Measurements from ENCODE around the gene FIS1.

FIS1 gene

GRCh38 chr7:101216001-101216859, 28.7 kb downstream of the FIS1 start:
- H2BK12ac ChIP-seq (ENCODE audit: low read length): no peak overlapping the region
- peak overlapping the region; percentile 24 for H4K8ac ChIP-seq (ENCODE audit: low read depth, low read length)
- peak overlapping the region; percentile 78 for H3K4me3 ChIP-seq (ENCODE audit: low read depth, low read length)
- H2AFZ ChIP-seq (ENCODE audit: insufficient read depth, low read length, poor library complexity): peak overlapping the region; percentile 63
- peak overlapping the region; percentile 63 for H2AK5ac ChIP-seq (ENCODE audit: low read length)
- peak in 1 of 2 donors; percentile 39 for DNase-seq
- H2BK5ac ChIP-seq (ENCODE audit: low read depth, low read length, poor library complexity): no peak overlapping the region
- H3K79me2 ChIP-seq (ENCODE audit: control insufficient read depth, insufficient read depth, low read length, poor library complexity): peaks cover 13% of the 10 kb centered on the region
- H3K4me1 ChIP-seq (ENCODE audit: control insufficient read depth in 1 of 2, insufficient read depth in 2 of 2, low read length in 2 of 2): peaks cover 10 to 16% of the 10 kb centered on the region in 2 experiments
- H3K9me3 ChIP-seq (ENCODE audit: insufficient read depth, low read depth, low read length): no peaks in the 10 kb centered on the region
- peaks cover 13% of the 10 kb centered on the region for H3K79me1 ChIP-seq (ENCODE audit: low read length)
- H4K91ac ChIP-seq (ENCODE audit: low read depth, low read length): peak overlapping the region; percentile 86
- peak overlapping the region; percentile 33 for H3K14ac ChIP-seq (ENCODE audit: low read length)
- peak overlapping the region; percentile 84 for H3K18ac ChIP-seq (ENCODE audit: low read length)
- no peak overlapping the region for H3K23ac ChIP-seq (ENCODE audit: low read length)
- H3K4ac ChIP-seq (ENCODE audit: low read depth, low read length): peak overlapping the region; percentile 80
- peak overlapping the region; percentile 71 for H3K4me2 ChIP-seq (ENCODE audit: low read length)
- H3K27ac ChIP-seq (ENCODE audit: low read depth, low read length): no peak overlapping the region
- no peak overlapping the region for H2BK120ac ChIP-seq (ENCODE audit: insufficient read depth, low read length, poor library complexity)
- peak overlapping the region; percentile 60 for H4K12ac ChIP-seq (ENCODE audit: low read depth, low read length)
- H3K9ac ChIP-seq (ENCODE audit: low read length): peak overlapping the region; percentile 13
- H3K36me3 ChIP-seq (ENCODE audit: control insufficient read depth in 1 of 2, insufficient read depth in 2 of 2, low read length in 2 of 2): peaks cover 17 to 29% of the 10 kb centered on the region in 2 experiments
- WGBS (ENCODE audit: extremely low coverage, insufficient coverage, insufficient read length): no CpG with 5 or more reads among the region's 31 CpGs
- H3K27me3 ChIP-seq (ENCODE audit: insufficient read depth, low read length): no peaks in the 10 kb centered on the region

- peaks cover 7 to 10% of the 10 kb centered on the region in 2 experiments for H3K4me1 ChIP-seq (ENCODE audit: control insufficient read depth in 1 of 2, insufficient read depth in 2 of 2, low read length in 2 of 2)
- H3K79me2 ChIP-seq (ENCODE audit: control insufficient read depth, insufficient read depth, low read length, poor library complexity): peaks cover 6% of the 10 kb centered on the region
- H3K79me1 ChIP-seq (ENCODE audit: low read length): peaks cover 5% of the 10 kb centered on the region
- no peaks in the 10 kb centered on the region for H3K27me3 ChIP-seq (ENCODE audit: insufficient read depth, low read length)
- no peak overlapping the region for H3K14ac ChIP-seq (ENCODE audit: low read length)
- no peak overlapping the region for H4K91ac ChIP-seq (ENCODE audit: low read depth, low read length)
- no peak overlapping the region for H3K27ac ChIP-seq (ENCODE audit: low read depth, low read length)
- no peak overlapping the region for H3K23ac ChIP-seq (ENCODE audit: low read length)
- H2AFZ ChIP-seq (ENCODE audit: insufficient read depth, low read length, poor library complexity): no peak overlapping the region
- H3K36me3 ChIP-seq (ENCODE audit: control insufficient read depth in 1 of 2, insufficient read depth in 2 of 2, low read length in 2 of 2): peaks cover 47 to 64% of the 10 kb centered on the region in 2 experiments
- no peak overlapping the region for H2BK120ac ChIP-seq (ENCODE audit: insufficient read depth, low read length, poor library complexity)
- H3K4me2 ChIP-seq (ENCODE audit: low read length): no peak overlapping the region
- H3K4ac ChIP-seq (ENCODE audit: low read depth, low read length): no peak overlapping the region
- no peak overlapping the region for H3K18ac ChIP-seq (ENCODE audit: low read length)
- DNase-seq: no peak
- no peak overlapping the region for H4K12ac ChIP-seq (ENCODE audit: low read depth, low read length)
- H3K9me3 ChIP-seq (ENCODE audit: insufficient read depth, low read depth, low read length): no peaks in the 10 kb centered on the region
- no CpG with 5 or more reads among the region's 8 CpGs for WGBS (ENCODE audit: extremely low coverage, insufficient coverage, insufficient read length)
- H4K8ac ChIP-seq (ENCODE audit: low read depth, low read length): no peak overlapping the region
- no peak overlapping the region for H2BK12ac ChIP-seq (ENCODE audit: low read length)
- no peak overlapping the region for H2BK5ac ChIP-seq (ENCODE audit: low read depth, low read length, poor library complexity)
- H3K4me3 ChIP-seq (ENCODE audit: low read depth, low read length): no peak overlapping the region
- H2AK5ac ChIP-seq (ENCODE audit: low read length): no peak overlapping the region
- H3K9ac ChIP-seq (ENCODE audit: low read length): no peak overlapping the region
Observed at GRCh38 chr7:101212014-101212413, 32.9 kb downstream of the FIS1 start.

- no peak overlapping the region for H3K27ac ChIP-seq (ENCODE audit: low read depth, low read length)
- no peak overlapping the region for H4K91ac ChIP-seq (ENCODE audit: low read depth, low read length)
- WGBS (ENCODE audit: extremely low coverage, insufficient coverage, insufficient read length): no CpG with 5 or more reads among the region's 24 CpGs
- no peak overlapping the region for H2AK5ac ChIP-seq (ENCODE audit: low read length)
- no peak overlapping the region for H2AFZ ChIP-seq (ENCODE audit: insufficient read depth, low read length, poor library complexity)
- no peak overlapping the region for H2BK5ac ChIP-seq (ENCODE audit: low read depth, low read length, poor library complexity)
- H3K14ac ChIP-seq (ENCODE audit: low read length): no peak overlapping the region
- H3K4me1 ChIP-seq (ENCODE audit: control insufficient read depth in 1 of 2, insufficient read depth in 2 of 2, low read length in 2 of 2): peaks cover 2 to 5% of the 10 kb centered on the region in 2 experiments
- H3K4me2 ChIP-seq (ENCODE audit: low read length): no peak overlapping the region
- peaks cover 2% of the 10 kb centered on the region for H3K79me2 ChIP-seq (ENCODE audit: control insufficient read depth, insufficient read depth, low read length, poor library complexity)
- no peak overlapping the region for H2BK12ac ChIP-seq (ENCODE audit: low read length)
- H3K23ac ChIP-seq (ENCODE audit: low read length): no peak overlapping the region
- no peak overlapping the region for H2BK120ac ChIP-seq (ENCODE audit: insufficient read depth, low read length, poor library complexity)
- H3K4me3 ChIP-seq (ENCODE audit: low read depth, low read length): no peak overlapping the region
- H3K9ac ChIP-seq (ENCODE audit: low read length): no peak overlapping the region
- H3K9me3 ChIP-seq (ENCODE audit: insufficient read depth, low read depth, low read length): no peaks in the 10 kb centered on the region
- no peaks in the 10 kb centered on the region for H3K27me3 ChIP-seq (ENCODE audit: insufficient read depth, low read length)
- no peak for DNase-seq
- H3K18ac ChIP-seq (ENCODE audit: low read length): no peak overlapping the region
- H3K4ac ChIP-seq (ENCODE audit: low read depth, low read length): no peak overlapping the region
- H3K79me1 ChIP-seq (ENCODE audit: low read length): no peaks in the 10 kb centered on the region
- H4K8ac ChIP-seq (ENCODE audit: low read depth, low read length): no peak overlapping the region
- H3K36me3 ChIP-seq (ENCODE audit: control insufficient read depth in 1 of 2, insufficient read depth in 2 of 2, low read length in 2 of 2): peaks cover 49 to 67% of the 10 kb centered on the region in 2 experiments
- no peak overlapping the region for H4K12ac ChIP-seq (ENCODE audit: low read depth, low read length)
Observed at GRCh38 chr7:101211501-101211900, 33.4 kb downstream of the FIS1 start.

GRCh38 chr7:101210143-101210542, 34.7 kb downstream of the FIS1 start:
- no peak for DNase-seq
- peaks cover 55 to 70% of the 10 kb centered on the region in 2 experiments for H3K36me3 ChIP-seq (ENCODE audit: control insufficient read depth in 1 of 2, insufficient read depth in 2 of 2, low read length in 2 of 2)
- no peak overlapping the region for H3K18ac ChIP-seq (ENCODE audit: low read length)
- H3K27ac ChIP-seq (ENCODE audit: low read depth, low read length): no peak overlapping the region
- H2AK5ac ChIP-seq (ENCODE audit: low read length): no peak overlapping the region
- no peak overlapping the region for H3K23ac ChIP-seq (ENCODE audit: low read length)
- H3K4me3 ChIP-seq (ENCODE audit: low read depth, low read length): no peak overlapping the region
- no peak overlapping the region for H2AFZ ChIP-seq (ENCODE audit: insufficient read depth, low read length, poor library complexity)
- no peak overlapping the region for H3K4me2 ChIP-seq (ENCODE audit: low read length)
- no peaks in the 10 kb centered on the region for H3K79me1 ChIP-seq (ENCODE audit: low read length)
- H2BK12ac ChIP-seq (ENCODE audit: low read length): no peak overlapping the region
- H3K27me3 ChIP-seq (ENCODE audit: insufficient read depth, low read length): no peaks in the 10 kb centered on the region
- H3K14ac ChIP-seq (ENCODE audit: low read length): no peak overlapping the region
- H3K4me1 ChIP-seq (ENCODE audit: control insufficient read depth in 1 of 2, insufficient read depth in 2 of 2, low read length in 2 of 2): no peaks in the 10 kb centered on the region
- H2BK120ac ChIP-seq (ENCODE audit: insufficient read depth, low read length, poor library complexity): no peak overlapping the region
- H4K91ac ChIP-seq (ENCODE audit: low read depth, low read length): no peak overlapping the region
- H3K4ac ChIP-seq (ENCODE audit: low read depth, low read length): no peak overlapping the region
- no peak overlapping the region for H2BK5ac ChIP-seq (ENCODE audit: low read depth, low read length, poor library complexity)
- H3K9me3 ChIP-seq (ENCODE audit: insufficient read depth, low read depth, low read length): no peaks in the 10 kb centered on the region
- H3K9ac ChIP-seq (ENCODE audit: low read length): no peak overlapping the region
- H4K8ac ChIP-seq (ENCODE audit: low read depth, low read length): no peak overlapping the region
- no CpG with 5 or more reads among the region's 19 CpGs for WGBS (ENCODE audit: extremely low coverage, insufficient coverage, insufficient read length)
- no peaks in the 10 kb centered on the region for H3K79me2 ChIP-seq (ENCODE audit: control insufficient read depth, insufficient read depth, low read length, poor library complexity)
- no peak overlapping the region for H4K12ac ChIP-seq (ENCODE audit: low read depth, low read length)
